K562 (cell line): ENCODE data around the gene GNAI1. TPM values are rescaled to one million over a fixed set of nuclear protein-coding genes. Genes with fewer than 3 reads are reported as not detected.

ENCODE experiments used
- ATAC-seq: fragments of 200-7000 bp; cut with Tn5 transposase; 3 replicates; pipeline ENCODE4 v1.9.1; 2020; ENCODE audit warnings: moderate library complexity
- BruUV-seq: library from RNA; stranded (reverse); fragments of 400-500 nt; replicated peaks from 2 replicates; lab custom pipeline; 2021; lab: Mats Ljungman, UMichigan
- CTCF ChIA-PET: fragments of 300-600 bp; formaldehyde crosslinking; extraction: SDS; loops from one replicate; lab custom pipeline; 2021; ENCODE audit warnings: low intra/inter-chr PET ratio; lab: Yijun Ruan, JAX
- POLR2A ChIA-PET: fragments of 300-600, 350-650 bp; sonication (Branson Sonifier 250); formaldehyde crosslinking; extraction: SDS; loops from one replicate; lab custom pipeline; 2021; ENCODE audit warnings: antibody characterized with exemption, inconsistent platforms; lab: Yijun Ruan, JAX
- DNase-seq, 4 experiments: peaks; one replicate each; pipeline versions ENCODE4 v3.0.0 to v3.0.0-alpha.2; 2011 to 2018; ENCODE audit warnings: low spot score in 3 of 4, mixed read lengths in 3 of 4; ENCODE audit errors: extremely low read depth in 1 of 4
- FAIRE-seq: peaks from 2 replicates; lab custom pipeline; 2011; peaks lifted over from hg19 to GRCh38; lab: Jason Lieb, UNC
- H2AFZ ChIP-seq: 2 replicates; pipeline ENCODE4 v1.6.0; 2011; ENCODE audit warnings: low read depth, low read length, control low read depth, inconsistent platforms
- H3K27ac ChIP-seq: fragments of 200-600 bp; 3 replicates; pipeline ENCODE4 v1.8.0; 2011; ENCODE audit warnings: low read depth, mild to moderate bottlenecking, control low read depth, inconsistent platforms, low read length, moderate library complexity, mixed read lengths; ENCODE audit errors: extremely low read depth
- H3K27me3 ChIP-seq, 2 experiments: fragments of 300-600 bp in 1 of 2; 2 replicates in 1 of 2; 3 replicates in 1 of 2; pipeline versions ENCODE4 v1.6.0 to v1.8.0; 2011; ENCODE audit warnings: inconsistent platforms in 2 of 2, low read length in 2 of 2, mild to moderate bottlenecking in 1 of 2, mixed read lengths in 1 of 2, moderate library complexity in 1 of 2; ENCODE audit not compliant: control insufficient read depth in 2 of 2, insufficient read depth in 2 of 2
- H3K36me3 ChIP-seq: fragments of 300-600 bp; 3 replicates; pipeline ENCODE4 v1.8.0; 2011; ENCODE audit warnings: mild to moderate bottlenecking, low read length, inconsistent platforms; ENCODE audit not compliant: control insufficient read depth, insufficient read depth
- H3K4me1 ChIP-seq, 2 experiments: fragments of 200-600 bp in 1 of 2; replicated peaks in 1 of 2; 2 replicates in 1 of 2; 3 replicates in 1 of 2; pipeline versions ENCODE4 v1.5.1 to v1.8.0; 2011; ENCODE audit warnings: inconsistent platforms in 2 of 2, low read length in 2 of 2, mild to moderate bottlenecking in 1 of 2, mixed read lengths in 1 of 2, moderate library complexity in 1 of 2; ENCODE audit not compliant: control insufficient read depth in 2 of 2, insufficient read depth in 2 of 2
- H3K4me2 ChIP-seq: 2 replicates; pipeline ENCODE4 v1.6.1; 2011; ENCODE audit warnings: low read length, control low read depth, inconsistent platforms, mixed read lengths; ENCODE audit not compliant: insufficient read depth
- H3K4me3 ChIP-seq: fragments of 200-600 bp; sonication (generic), shearing (Covaris generic); 2 replicates; pipeline ENCODE4 v1.5.1; 2016; ENCODE audit warnings: control low read depth, inconsistent platforms
- H3K79me2 ChIP-seq: fragments of 200-600 bp; 3 replicates; pipeline ENCODE4 v1.8.0; 2011; ENCODE audit warnings: low read length, inconsistent platforms; ENCODE audit not compliant: control insufficient read depth, insufficient read depth
- H3K9ac ChIP-seq, 2 experiments: 2 replicates each; pipeline versions ENCODE4 v1.6.0 to v1.6.1; 2011; ENCODE audit warnings: low read depth in 2 of 2, low read length in 2 of 2, control low read depth in 1 of 2, inconsistent platforms in 1 of 2, mild to moderate bottlenecking in 1 of 2, mixed read lengths in 1 of 2; ENCODE audit not compliant: insufficient read depth in 1 of 2
- H3K9me1 ChIP-seq: one replicate; pipeline ENCODE4 v1.6.0; 2011; ENCODE audit warnings: inconsistent platforms, mild to moderate bottlenecking, low read length, moderate library complexity; ENCODE audit not compliant: control insufficient read depth, insufficient read depth
- H3K9me3 ChIP-seq: replicated peaks from 2 replicates; pipeline ENCODE4 v1.5.1; 2011; ENCODE audit warnings: low read depth, low read length, inconsistent platforms; ENCODE audit not compliant: control insufficient read depth, insufficient read depth
- H4K20me1 ChIP-seq: replicated peaks from 2 replicates; pipeline ENCODE4 v1.6.1; 2011; ENCODE audit warnings: low read length, inconsistent platforms, mixed read lengths; ENCODE audit not compliant: control insufficient read depth, insufficient read depth
- WGBS: fragments of 100-300 bp; shearing (Covaris generic); methylation state at CpG from one replicate; pipeline ENCODE4 v1.1.6; 2016; ENCODE audit warnings: low coverage, mixed read lengths; ENCODE audit not compliant: insufficient coverage; ENCODE audit errors: missing lambda C conversion rate; 5-methylcytosine and 5-hydroxymethylcytosine counted together
- in situ Hi-C: fragments of 300-500 bp; cut with MboI; formaldehyde crosslinking; loops from 4 replicates; pipeline ENCODE4 v1.15.0; 2018; ENCODE audit warnings: inconsistent platforms, mixed read lengths
- intact Hi-C: fragments of 100-400 bp; cut with micrococcal nuclease; formaldehyde crosslinking; loops from 2 replicates; pipeline ENCODE4 v1.14.2; 2022
- polyA plus RNA-seq, 8 experiments: library from polyadenylated mRNA; depleted of rRNA in 4 of 8; stranded (reverse) in 5 of 8; unstranded in 3 of 8; fragments of >200 nt; fragmentation: Nextera tagmentation in 2 of 8; fragmentation: Illumina TruSeq in 1 of 8; extraction: Ambion mirVana in 2 of 8; extraction: Trizol in 1 of 8; gene quantifications; 2 replicates each; pipeline versions ENCODE4 v1.2.1 to v1.2.3, GENCODE V29; 2011 to 2014; ENCODE audit warnings: inconsistent platforms in 1 of 8, missing spikeins in 1 of 8
- total RNA-seq, 7 experiments: library from RNA; depleted of rRNA in 6 of 7; stranded (reverse); fragments of >200 nt in 6 of 7; fragmentation: Illumina TruSeq in 2 of 7; extraction: Trizol in 2 of 7; gene quantifications; 2 replicates each; pipeline versions ENCODE4 v1.2.1 to v1.2.3, GENCODE V29; 2011 to 2021; ENCODE audit warnings: low replicate concordance in 1 of 7
- TF ChIP-seq, protein P1 (sequence below): fragments of 150-350 bp; IDR thresholded peaks from 2 replicates; pipeline ENCODE4 v1.6.1; 2014; ENCODE audit warnings: low read depth, mild to moderate bottlenecking, low read length, borderline replicate concordance
- TF ChIP-seq, protein P2 (sequence below): fragments of 250-450 bp; sonication (Bioruptor Pico); IDR thresholded peaks from 2 replicates; pipeline ENCODE4 v1.8.0; 2022; ENCODE audit warnings: moderate library complexity, mild to moderate bottlenecking, inconsistent platforms

The GNAI1 gene
- total and polyA plus RNA-seq, 9 of the 15 experiments (the other 6 are each of a cell fraction or from before 2014, with no cell fraction given): 0.03 to 0.13 (median 0.08) TPM; not detected in 6

DNA sequence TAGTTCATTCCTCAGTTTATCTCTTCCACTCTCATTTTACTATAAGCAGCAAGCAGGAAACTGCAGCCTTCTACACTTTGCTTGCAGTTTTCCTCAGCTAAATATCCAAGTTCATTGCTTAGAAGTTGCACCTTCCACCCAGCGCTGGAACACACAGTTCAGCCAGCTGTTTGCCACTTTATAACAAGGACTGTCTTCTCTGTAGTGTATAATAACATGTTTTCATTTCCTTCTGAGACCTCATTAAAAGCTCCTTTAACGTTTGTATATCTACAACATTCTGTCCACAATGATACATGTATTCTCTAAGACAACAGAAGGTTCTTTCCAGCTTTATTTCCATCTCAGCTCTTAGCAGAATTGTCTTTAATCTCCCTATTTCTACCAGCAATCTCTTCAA is 74.1 kb downstream of the GNAI1 start (continued):
- TF ChIP-seq, protein P1, sequence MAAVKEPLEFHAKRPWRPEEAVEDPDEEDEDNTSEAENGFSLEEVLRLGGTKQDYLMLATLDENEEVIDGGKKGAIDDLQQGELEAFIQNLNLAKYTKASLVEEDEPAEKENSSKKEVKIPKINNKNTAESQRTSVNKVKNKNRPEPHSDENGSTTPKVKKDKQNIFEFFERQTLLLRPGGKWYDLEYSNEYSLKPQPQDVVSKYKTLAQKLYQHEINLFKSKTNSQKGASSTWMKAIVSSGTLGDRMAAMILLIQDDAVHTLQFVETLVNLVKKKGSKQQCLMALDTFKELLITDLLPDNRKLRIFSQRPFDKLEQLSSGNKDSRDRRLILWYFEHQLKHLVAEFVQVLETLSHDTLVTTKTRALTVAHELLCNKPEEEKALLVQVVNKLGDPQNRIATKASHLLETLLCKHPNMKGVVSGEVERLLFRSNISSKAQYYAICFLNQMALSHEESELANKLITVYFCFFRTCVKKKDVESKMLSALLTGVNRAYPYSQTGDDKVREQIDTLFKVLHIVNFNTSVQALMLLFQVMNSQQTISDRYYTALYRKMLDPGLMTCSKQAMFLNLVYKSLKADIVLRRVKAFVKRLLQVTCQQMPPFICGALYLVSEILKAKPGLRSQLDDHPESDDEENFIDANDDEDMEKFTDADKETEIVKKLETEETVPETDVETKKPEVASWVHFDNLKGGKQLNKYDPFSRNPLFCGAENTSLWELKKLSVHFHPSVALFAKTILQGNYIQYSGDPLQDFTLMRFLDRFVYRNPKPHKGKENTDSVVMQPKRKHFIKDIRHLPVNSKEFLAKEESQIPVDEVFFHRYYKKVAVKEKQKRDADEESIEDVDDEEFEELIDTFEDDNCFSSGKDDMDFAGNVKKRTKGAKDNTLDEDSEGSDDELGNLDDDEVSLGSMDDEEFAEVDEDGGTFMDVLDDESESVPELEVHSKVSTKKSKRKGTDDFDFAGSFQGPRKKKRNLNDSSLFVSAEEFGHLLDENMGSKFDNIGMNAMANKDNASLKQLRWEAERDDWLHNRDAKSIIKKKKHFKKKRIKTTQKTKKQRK: no peak
- TF ChIP-seq, all 486 proteins: peak for 0

DNA sequence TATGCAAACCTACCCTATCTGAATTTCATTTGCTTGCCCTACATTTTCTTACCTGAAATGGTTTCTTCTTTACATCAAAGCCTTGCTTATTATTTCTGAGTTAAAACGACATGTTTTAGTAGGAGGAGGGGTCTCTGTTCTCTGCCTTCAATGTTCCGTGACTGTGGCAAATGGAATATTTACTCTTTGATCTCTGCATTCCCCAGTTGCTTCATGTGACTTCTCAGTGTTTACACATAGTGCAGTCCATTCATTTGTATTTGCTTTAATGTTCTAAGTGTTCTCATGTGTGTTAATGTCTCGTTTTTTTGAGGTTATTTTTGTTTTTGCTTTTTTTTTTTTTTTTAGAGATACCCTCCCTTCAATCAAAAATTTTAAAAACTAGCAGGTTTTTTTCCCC is 75.8 kb downstream of the GNAI1 start:
- no peak for ATAC-seq
- Histone ChIP-seq H3K4me3 (no peak overlapping the region), H3K4me1 (no peaks in the 10 kb centered on the region), H2AFZ (no peak overlapping the region), H3K9me1 (no peaks in the 10 kb centered on the region), H3K36me3 (no peaks in the 10 kb centered on the region), H3K27ac (no peak overlapping the region), H3K4me2 (no peak overlapping the region), H3K9ac (no peak overlapping the region), H3K9me3 (no peaks in the 10 kb centered on the region; the same call in 1 of the 2 replicates), H3K27me3 (no peaks in the 10 kb centered on the region), H3K79me2 (no peaks in the 10 kb centered on the region), H4K20me1 (no peaks in the 10 kb centered on the region)
- in situ Hi-C loops: no loop called here
- 0% methylated on average over 3 of the region's 3 CpGs for WGBS
- ChIA-PET CTCF (no interaction called here), POLR2A (no interaction called here)
- no TSS peak for BruUV-seq
- no peak for FAIRE-seq
- no peak for DNase-seq
- intact Hi-C loops: no loop called here
- TF ChIP-seq, protein P2, sequence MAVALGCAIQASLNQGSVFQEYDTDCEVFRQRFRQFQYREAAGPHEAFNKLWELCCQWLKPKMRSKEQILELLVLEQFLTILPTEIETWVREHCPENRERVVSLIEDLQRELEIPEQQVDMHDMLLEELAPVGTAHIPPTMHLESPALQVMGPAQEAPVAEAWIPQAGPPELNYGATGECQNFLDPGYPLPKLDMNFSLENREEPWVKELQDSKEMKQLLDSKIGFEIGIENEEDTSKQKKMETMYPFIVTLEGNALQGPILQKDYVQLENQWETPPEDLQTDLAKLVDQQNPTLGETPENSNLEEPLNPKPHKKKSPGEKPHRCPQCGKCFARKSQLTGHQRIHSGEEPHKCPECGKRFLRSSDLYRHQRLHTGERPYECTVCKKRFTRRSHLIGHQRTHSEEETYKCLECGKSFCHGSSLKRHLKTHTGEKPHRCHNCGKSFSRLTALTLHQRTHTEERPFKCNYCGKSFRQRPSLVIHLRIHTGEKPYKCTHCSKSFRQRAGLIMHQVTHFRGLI (CRISPR knock-in tag): no peak
